A549 (cell line): ENCODE data around the gene IGFL3. TPM values are rescaled to one million over a fixed set of nuclear protein-coding genes. Genes with fewer than 3 reads are reported as not detected.

Experiments
- ATAC-seq, 2 experiments: fragments of 200-7000 bp in 1 of 2; fragments of >200 bp in 1 of 2; cut with Nextera tagmentation in 1 of 2; cut with Tn5 transposase in 1 of 2; 3 replicates each; pipeline versions ENCODE4 v1.8.0 to v1.9.1; 2018 to 2020; ENCODE audit warnings: mild to moderate bottlenecking in 1 of 2, moderate library complexity in 1 of 2
- CTCF ChIA-PET: fragments of 300-600 bp; sonication (Branson Sonifier 250); formaldehyde crosslinking; extraction: SDS; loops from one replicate; lab custom pipeline; 2021; ENCODE audit warnings: antibody characterized with exemption, inconsistent platforms; lab: Yijun Ruan, JAX
- POLR2A ChIA-PET: fragments of 350-600 bp; formaldehyde crosslinking; extraction: SDS; loops from one replicate; lab custom pipeline; 2021; ENCODE audit warnings: antibody characterized with exemption, inconsistent platforms; lab: Yijun Ruan, JAX
- DNase-seq, 2 experiments: peaks; one replicate each; pipeline versions ENCODE4 v3.0.0 to v3.0.0-alpha.2; 2011 to 2016; ENCODE audit warnings: low read depth in 1 of 2, low spot score in 1 of 2
- FAIRE-seq: peaks from 2 replicates; lab custom pipeline; 2011; peaks lifted over from hg19 to GRCh38; lab: Jason Lieb, UNC
- H3K27ac ChIP-seq, 2 experiments: fragments of >200 bp; sonication (Bioruptor Twin); formaldehyde crosslinking; 3 replicates each; pipeline ENCODE4 v1.5.1; 2016 to 2017
- H3K4me1 ChIP-seq: fragments of >200 bp; sonication (Bioruptor Twin); formaldehyde crosslinking; 3 replicates; pipeline ENCODE4 v1.6.1; 2016
- H3K4me2 ChIP-seq: fragments of >200 bp; sonication (Bioruptor Twin); formaldehyde crosslinking; 3 replicates; pipeline ENCODE4 v1.6.1; 2016
- H3K4me3 ChIP-seq: fragments of >200 bp; sonication (Bioruptor Twin); formaldehyde crosslinking; 3 replicates; pipeline ENCODE4 v1.5.1; 2016
- H3K9me3 ChIP-seq: fragments of >200 bp; sonication (Bioruptor Twin); formaldehyde crosslinking; 3 replicates; pipeline ENCODE4 v1.6.1; 2016
- CBX2 ChIP-seq: fragments of 200-600 bp; sonication (generic); IDR thresholded peaks from 2 replicates; pipeline ENCODE4 v1.6.1; 2016; ENCODE audit warnings: low read depth, mild to moderate bottlenecking, borderline replicate concordance
- CBX8 ChIP-seq: fragments of 200-600 bp; sonication (generic); IDR thresholded peaks from 2 replicates; pipeline ENCODE4 v1.6.1; 2016
- CEBPB ChIP-seq, 2 experiments: fragments of >200 bp in 1 of 2; sonication (Bioruptor Twin) in 1 of 2; formaldehyde crosslinking in 1 of 2; IDR thresholded peaks; 2 replicates each; pipeline ENCODE4 v1.6.1; 2012 to 2016
- CHD4 ChIP-seq: fragments of 200-600 bp; sonication (generic); IDR thresholded peaks from 2 replicates; pipeline ENCODE4 v1.6.1; 2016; ENCODE audit warnings: antibody characterized with exemption, mild to moderate bottlenecking, borderline replicate concordance
- CTCF ChIP-seq: fragments of >200 bp; sonication (Bioruptor Twin); formaldehyde crosslinking; IDR thresholded peaks from 3 replicates; pipeline ENCODE4 v1.5.1; 2016
- E2F6 ChIP-seq: IDR thresholded peaks from 2 replicates; pipeline ENCODE4 v1.6.1; 2012; ENCODE audit warnings: low read depth, borderline replicate concordance
- FOSL2 ChIP-seq, 2 experiments: fragments of 450-650 bp in 1 of 2; fragments of >200 bp in 1 of 2; sonication (Bioruptor Twin) in 1 of 2; formaldehyde crosslinking; IDR thresholded peaks; 2 replicates each; pipeline versions ENCODE4 v1.5.0 to v1.6.1; 2016 to 2020; ENCODE audit warnings: mild to moderate bottlenecking in 1 of 2, moderate library complexity in 1 of 2
- HEYL ChIP-seq: fragments of 250-450 bp; sonication (Bioruptor Pico); IDR thresholded peaks from 2 replicates; pipeline ENCODE4 v1.8.0; 2021; ENCODE audit warnings: mild to moderate bottlenecking, moderate library complexity
- JUNB ChIP-seq: fragments of >200 bp; sonication (Bioruptor Twin); formaldehyde crosslinking; IDR thresholded peaks from 2 replicates; pipeline ENCODE4 v1.6.1; 2016
- MAZ ChIP-seq: fragments of 150-350 bp; IDR thresholded peaks from 2 replicates; pipeline ENCODE4 v1.6.1; 2014; ENCODE audit warnings: antibody characterized with exemption, low read depth, low read length, borderline replicate concordance
- NPAS2 ChIP-seq: fragments of 250-450 bp; sonication (Bioruptor Pico); IDR thresholded peaks from 2 replicates; pipeline ENCODE4 v1.8.0; 2022; ENCODE audit warnings: mild to moderate bottlenecking, moderate library complexity, borderline replicate concordance
- PHF8 ChIP-seq: fragments of 200-600 bp; sonication (generic); IDR thresholded peaks from 2 replicates; pipeline ENCODE4 v1.6.1; 2016; ENCODE audit warnings: low read depth, mild to moderate bottlenecking, antibody characterized with exemption, moderate library complexity, borderline replicate concordance
- RFX5 ChIP-seq: fragments of 450-650 bp; IDR thresholded peaks from 2 replicates; pipeline ENCODE4 v1.7.1; 2014; ENCODE audit warnings: antibody characterized with exemption, mild to moderate bottlenecking, moderate library complexity
- SMC3 ChIP-seq: fragments of >200 bp; sonication (Bioruptor Twin); formaldehyde crosslinking; IDR thresholded peaks from 3 replicates; pipeline ENCODE4 v1.6.1; 2018; ENCODE audit warnings: inconsistent platforms
- SREBF2 ChIP-seq: fragments of 450-650 bp; IDR thresholded peaks from 2 replicates; pipeline ENCODE4 v1.6.1; 2014; ENCODE audit warnings: mild to moderate bottlenecking, moderate library complexity
- TP53 ChIP-seq: fragments of 250-450 bp; sonication (Bioruptor Pico); IDR thresholded peaks from 2 replicates; pipeline ENCODE4 v1.5.0; 2021; ENCODE audit warnings: mild to moderate bottlenecking, moderate library complexity
- ZC3H11A ChIP-seq: fragments of 450-650 bp; IDR thresholded peaks from 2 replicates; pipeline ENCODE4 v1.6.1; 2014; ENCODE audit warnings: antibody characterized with exemption, mild to moderate bottlenecking
- ZFP36 ChIP-seq: fragments of 450-650 bp; IDR thresholded peaks from 2 replicates; pipeline ENCODE4 v1.6.1; 2014; ENCODE audit warnings: borderline replicate concordance; ENCODE audit not compliant: partially characterized antibody
- ZNF302 ChIP-seq: fragments of 250-450 bp; sonication (Bioruptor Pico); IDR thresholded peaks from 2 replicates; pipeline ENCODE4 v1.9.0; 2021; ENCODE audit warnings: inconsistent platforms, mild to moderate bottlenecking, moderate library complexity
- ZSCAN20 ChIP-seq: fragments of 250-450 bp; sonication (Bioruptor Pico); IDR thresholded peaks from 2 replicates; pipeline ENCODE4 v1.8.0; 2022; ENCODE audit warnings: mild to moderate bottlenecking, moderate library complexity
- WGBS: methylation state at CpG from one replicate; pipeline ENCODE4 v1.1.6; 2017; ENCODE audit errors: missing lambda C conversion rate; 5-methylcytosine and 5-hydroxymethylcytosine counted together
- polyA plus RNA-seq, 4 experiments: library from polyadenylated mRNA; depleted of rRNA in 3 of 4; stranded (reverse); fragments of >200 nt; fragmentation: RNase III in 1 of 4; extraction: RNeasy Plus Mini Kit Qiagen cat#74134 plus additional on column Dnase treatment in 1 of 4; gene quantifications; 2 replicates in 3 of 4; 3 replicates in 1 of 4; pipeline ENCODE4 v1.2.3, GENCODE V29; 2011 to 2017

IGFL3 gene
- polyA plus RNA-seq, 2 of the 4 experiments (the other 2 are of a cell fraction), result 1.1 TPM; not detected in 1

DNA sequence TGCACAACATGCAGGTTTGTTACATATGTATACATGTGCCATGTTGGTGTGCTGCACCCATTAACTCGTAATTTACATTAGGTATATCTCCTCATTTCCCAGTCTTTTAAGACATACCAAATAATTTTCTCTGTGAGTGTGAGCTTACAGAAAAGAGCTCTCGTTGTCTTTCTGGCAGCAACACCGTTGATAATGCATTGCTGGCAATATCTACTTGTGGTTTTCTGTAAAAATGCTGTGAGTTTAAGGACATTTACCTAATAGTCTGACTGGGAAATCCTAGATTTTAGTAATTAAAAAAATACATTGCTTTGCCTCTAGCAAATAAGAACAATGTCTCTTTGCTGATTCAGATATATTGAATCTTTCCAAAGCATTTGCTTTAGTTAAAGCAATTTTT lies 8.4 kb downstream of the IGFL3 start:
- 53% methylated on average over 3 of the region's 3 CpGs for WGBS

GRCh38 chr19:46115396-46116106 lies 8.9 kb downstream of the IGFL3 start:
- ChIA-PET POLR2A (no interaction called here), CTCF (interaction anchor here (0.8 to 2.7 kb wide), 6 partner anchors 8 to 139 kb away, joined by 3 to 9 read pairs (median 6); partner anchors contain the start of gene IGFL3)
- ATAC-seq (peak; percentile 75 to 85; a peak in 5 of 6 replicates), DNase-seq (peak in 1 of 2 experiments; percentile 70), FAIRE-seq (no peak)
- WGBS, result 65% methylated on average over 9 of the region's 9 CpGs
- Histone ChIP-seq H3K4me3 (no peak overlapping the region), H3K4me1 (peaks cover 13% of the 10 kb centered on the region), H3K4me2 (peak overlapping the region; percentile 35)
- TF ChIP-seq TP53 (CRISPR knock-in tag) (no peak), FOSL2 (IDR thresholded peaks at IDR 0.05) (peak; percentile 16; the same call in 1 of the 2 replicates), FOSL2 (CRISPR knock-in tag; IDR thresholded peaks at IDR 0.05) (no peak), CEBPB (IDR thresholded peaks at IDR 0.05) (no peak), HEYL (CRISPR knock-in tag) (no peak), CBX2 (no peak), E2F6 (no peak), CHD4 (no peak)
- TF ChIP-seq, all 56 proteins: peak for 1
- H3K9me3 ChIP-seq, result no peaks in the 10 kb centered on the region
- peak overlapping the region; percentile 2 to 68; a peak in 3 of 6 replicates for H3K27ac ChIP-seq

More for the DNA sequence above, 8.4 kb downstream of the IGFL3 start:
- no peak for TF ChIP-seq JUNB
- no peak for TF ChIP-seq ZFP36
- no peak for TF ChIP-seq PHF8
- no peak for TF ChIP-seq SMC3
- no peak for TF ChIP-seq CBX8
- no peak for TF ChIP-seq TP53 (CRISPR knock-in tag)
- no peak for TF ChIP-seq MAZ
- TF ChIP-seq SREBF2, result no peak
- no peak for TF ChIP-seq NPAS2 (CRISPR knock-in tag)
- no peak for TF ChIP-seq ZNF302 (CRISPR knock-in tag)
- no peak for TF ChIP-seq RFX5
- TF ChIP-seq CTCF, result no peak
- no peak for TF ChIP-seq ZSCAN20 (CRISPR knock-in tag)
- TF ChIP-seq CBX2, result no peak
- TF ChIP-seq, all 56 proteins: peak for 0
- POLR2A ChIA-PET, result no interaction called here
- no peak for DNase-seq
- FAIRE-seq, result peak; percentile 43
- no peaks in the 10 kb centered on the region for H3K9me3 ChIP-seq
- CTCF ChIA-PET, result interaction anchor here (0.9 to 2.7 kb wide), 6 partner anchors 8 to 149 kb away, joined by 3 to 9 read pairs (median 6); partner anchors contain the start of gene IGFL3
- peaks cover 13% of the 10 kb centered on the region for H3K4me1 ChIP-seq
- no peak for ATAC-seq
- no peak overlapping the region for H3K4me3 ChIP-seq
- no peak overlapping the region for H3K27ac ChIP-seq
- no peak overlapping the region for H3K4me2 ChIP-seq

DNA sequence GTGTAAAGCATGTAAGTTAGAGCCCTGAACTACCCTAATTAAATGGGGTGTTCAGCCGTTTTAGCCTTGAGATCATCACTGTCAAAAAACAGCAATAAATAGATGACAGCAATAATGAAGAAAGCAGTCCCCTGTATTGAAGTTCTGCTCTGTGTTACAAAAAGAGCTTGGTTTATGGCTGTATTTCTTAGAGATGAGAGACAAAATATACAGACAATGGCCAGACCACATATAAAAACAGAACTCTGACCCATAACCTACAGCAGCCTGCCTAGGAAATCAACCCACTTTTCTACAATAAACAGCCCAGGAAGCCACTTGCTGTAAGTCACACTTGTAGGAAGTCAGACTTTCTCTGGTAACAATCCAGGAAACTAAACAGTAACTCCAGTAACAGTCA lies 10.8 kb downstream of the IGFL3 start:
- FAIRE-seq (no peak), DNase-seq (no peak), ATAC-seq (no peak)
- Histone ChIP-seq H3K27ac (no peak overlapping the region), H3K9me3 (no peaks in the 10 kb centered on the region), H3K4me2 (no peak overlapping the region), H3K4me1 (peaks cover 15% of the 10 kb centered on the region), H3K4me3 (no peak overlapping the region)
- TF ChIP-seq CHD4 (no peak), SMC3 (no peak), ZC3H11A (no peak)
- 0% methylated on average over 1 of the region's 1 CpG for WGBS
- ChIA-PET CTCF (interaction anchor here (0.7 to 1.5 kb wide), 6 partner anchors 12 to 151 kb away, joined by 3 read pairs; no protein-coding TSS in a partner anchor), POLR2A (no interaction called here)
